HepG2 (cell line): ENCODE data around the gene NARS2. TPM values are rescaled to one million over a fixed set of nuclear protein-coding genes. Genes with fewer than 3 reads are reported as not detected.
A peak's percentile ranks its signal among the peaks of the same experiment; 100 is the strongest.

Source experiments
- ATAC-seq: fragments of 200-7000 bp; cut with Tn5 transposase; 3 replicates; pipeline ENCODE4 v1.9.1; 2020; ENCODE audit warnings: mild to moderate bottlenecking, moderate library complexity
- BruUV-seq: library from RNA; stranded (reverse); fragments of 400-500 nt; replicated peaks from 2 replicates; lab custom pipeline; 2021; lab: Mats Ljungman, UMichigan
- CTCF ChIA-PET: fragments of 300-600 bp; formaldehyde crosslinking; extraction: SDS; loops from one replicate; lab custom pipeline; 2021; ENCODE audit warnings: low total read pairs, inconsistent platforms, low intra/inter-chr PET ratio; lab: Yijun Ruan, JAX
- POLR2A ChIA-PET: fragments of 350-600 bp; sonication (Branson Sonifier 250); formaldehyde crosslinking; loops from one replicate; lab custom pipeline; 2020; ENCODE audit warnings: antibody characterized with exemption, inconsistent platforms; lab: Yijun Ruan, JAX
- DNase-seq: peaks from one replicate; pipeline ENCODE4 v3.0.0-alpha.2; 2015; ENCODE audit warnings: low spot score
- FAIRE-seq: peaks from 3 replicates; lab custom pipeline; 2011; peaks lifted over from hg19 to GRCh38; lab: Jason Lieb, UNC
- H2AFZ ChIP-seq: one replicate; pipeline ENCODE4 v1.6.1; 2011; ENCODE audit warnings: low read length, inconsistent platforms
- H3K27ac ChIP-seq: fragments of 300-600 bp; 3 replicates; pipeline ENCODE4 v1.8.0; 2011; ENCODE audit warnings: mixed run types, mild to moderate bottlenecking, mixed read lengths, low read length, inconsistent platforms; ENCODE audit not compliant: insufficient read depth; ENCODE audit errors: extremely low read length
- H3K27me3 ChIP-seq, 2 experiments: fragments of 200-600 bp in 1 of 2; 2 replicates in 1 of 2; 3 replicates in 1 of 2; pipeline versions ENCODE4 v1.6.0 to v1.8.0; 2011; ENCODE audit warnings: low read length in 2 of 2, mild to moderate bottlenecking in 2 of 2, moderate library complexity in 2 of 2, inconsistent platforms in 1 of 2; ENCODE audit not compliant: insufficient read depth in 2 of 2, control insufficient read depth in 1 of 2
- H3K36me3 ChIP-seq, 2 experiments: fragments of 200-600 bp in 1 of 2; replicated peaks in 1 of 2; 2 replicates in 1 of 2; 3 replicates in 1 of 2; pipeline versions ENCODE4 v1.5.1 to v1.8.0; 2011; ENCODE audit warnings: low read length in 2 of 2, inconsistent platforms in 1 of 2; ENCODE audit not compliant: insufficient read depth in 2 of 2, control insufficient read depth in 1 of 2
- H3K4me1 ChIP-seq: 2 replicates; pipeline ENCODE4 v1.5.1; 2012; ENCODE audit warnings: low read length, inconsistent platforms; ENCODE audit not compliant: insufficient read depth
- H3K4me2 ChIP-seq: 2 replicates; pipeline ENCODE4 v1.6.0; 2011; ENCODE audit warnings: low read depth, low read length, inconsistent platforms
- H3K4me3 ChIP-seq, 3 experiments: fragments of 200-600 bp in 1 of 3; sonication (generic), shearing (Covaris generic) in 1 of 3; replicated peaks in 1 of 3; 2 replicates each; pipeline ENCODE4 v1.5.1; 2011 to 2016; ENCODE audit warnings: low read length in 3 of 3, inconsistent platforms in 2 of 3, low read depth in 2 of 3, mild to moderate bottlenecking in 2 of 3, control low read depth in 1 of 3, mixed read lengths in 1 of 3; ENCODE audit not compliant: insufficient read depth in 1 of 3
- H3K79me2 ChIP-seq: one replicate; pipeline ENCODE4 v1.6.1; 2011; ENCODE audit warnings: low read length, inconsistent platforms; ENCODE audit not compliant: insufficient read depth
- H3K9ac ChIP-seq: 2 replicates; pipeline ENCODE4 v1.6.0; 2011; ENCODE audit warnings: mild to moderate bottlenecking, low read depth, low read length, inconsistent platforms; ENCODE audit not compliant: insufficient read depth
- H3K9me3 ChIP-seq: 2 replicates; pipeline ENCODE4 v1.5.1; 2012; ENCODE audit warnings: mild to moderate bottlenecking, low read length
- H4K20me1 ChIP-seq: 2 replicates; pipeline ENCODE4 v1.6.0; 2011; ENCODE audit warnings: inconsistent platforms, mild to moderate bottlenecking, low read length, moderate library complexity; ENCODE audit not compliant: insufficient read depth
- ARID3A ChIP-seq: IDR thresholded peaks from 2 replicates; pipeline ENCODE4 v1.6.1; 2012; ENCODE audit warnings: low read depth, low read length, improper control_type of control experiment
- HES4 ChIP-seq: sonication (generic); formaldehyde crosslinking; IDR thresholded peaks from 2 replicates; pipeline ENCODE4 v1.9.0; 2021; ENCODE audit warnings: mild to moderate bottlenecking, missing genetic modification reagents, borderline replicate concordance
- TAF15 ChIP-seq: fragments of 200-400 bp; formaldehyde crosslinking; IDR thresholded peaks from one replicate; pipeline ENCODE4 v1.6.1; 2018; ENCODE audit warnings: mild to moderate bottlenecking, low read depth, low read length; ENCODE audit not compliant: poor library complexity, severe bottlenecking
- TIGD3 ChIP-seq: sonication (generic); formaldehyde crosslinking; IDR thresholded peaks from 2 replicates; pipeline ENCODE4 v1.5.1; 2020; ENCODE audit warnings: mild to moderate bottlenecking, missing genetic modification reagents, borderline replicate concordance
- ZBTB1 ChIP-seq: sonication (generic); formaldehyde crosslinking; IDR thresholded peaks from 2 replicates; pipeline ENCODE4 v1.4.0; 2020; ENCODE audit warnings: missing genetic modification reagents, borderline replicate concordance
- ZBTB42 ChIP-seq: sonication (generic); formaldehyde crosslinking; IDR thresholded peaks from 2 replicates; pipeline ENCODE4 v1.5.0; 2020; ENCODE audit warnings: mild to moderate bottlenecking, missing genetic modification reagents
- WGBS: methylation state at CpG from one replicate; pipeline ENCODE4 v1.1.6; 2017; ENCODE audit warnings: low lambda C conversion rate; 5-methylcytosine and 5-hydroxymethylcytosine counted together
- in situ Hi-C: cut with HindIII; loops from 2 replicates; pipeline ENCODE4 v1.10.0; 2017; ENCODE audit warnings: low pct_unique_long_range_greater_than_20kb; ENCODE audit not compliant: extremely low pct_ligation_motif_present
- intact Hi-C: fragments of 100-400 bp; cut with micrococcal nuclease; formaldehyde crosslinking; loops from one replicate; pipeline ENCODE4 v1.10.0; 2022; ENCODE audit not compliant: unreplicated experiment
- polyA plus RNA-seq, 8 experiments: library from polyadenylated mRNA; depleted of rRNA in 3 of 8; stranded (reverse) in 7 of 8; unstranded in 1 of 8; fragments of >200 nt; fragmentation: Illumina TruSeq in 4 of 8; extraction: Trizol in 4 of 8; gene quantifications; 2 replicates each; pipeline versions ENCODE4 v1.2.1 to v1.2.3, GENCODE V29; 2011 to 2016; ENCODE audit warnings: low read depth in 4 of 8, missing spikeins in 1 of 8, mixed read lengths in 1 of 8; ENCODE audit not compliant: insufficient read depth in 1 of 8
- total RNA-seq, 5 experiments: library from RNA; depleted of rRNA; stranded (reverse); fragments of >200 nt; fragmentation: Illumina TruSeq; extraction: Trizol; gene quantifications; 2 replicates each; pipeline ENCODE4 v1.2.3, GENCODE V29; 2016; ENCODE audit warnings: low read depth in 1 of 5

NARS2 gene
- total and polyA plus RNA-seq, 2 of the 13 experiments (the other 11 are each of a cell fraction or from before 2014, with no cell fraction given), result 45.9 to 65.0 TPM

GRCh38 chr11:78415338-78415737 lies 159.3 kb downstream of the NARS2 start (continued):
- no peak for TF ChIP-seq ZBTB42 (CRISPR knock-in tag)
- TF ChIP-seq HES4 (CRISPR knock-in tag), result no peak
- TF ChIP-seq TIGD3 (CRISPR knock-in tag), result no peak
- TF ChIP-seq ZBTB1 (CRISPR knock-in tag), result no peak

- Histone ChIP-seq H3K36me3 (no peaks in the 10 kb centered on the region), H3K4me3 (no peak overlapping the region), H3K9me3 (no peaks in the 10 kb centered on the region), H3K4me2 (no peak overlapping the region), H2AFZ (no peak overlapping the region), H3K9ac (no peak overlapping the region), H3K4me1 (peaks cover 34% of the 10 kb centered on the region), H3K79me2 (peaks cover 26% of the 10 kb centered on the region), H3K27ac (no peak overlapping the region), H3K27me3 (no peaks in the 10 kb centered on the region), H4K20me1 (no peaks in the 10 kb centered on the region)
- FAIRE-seq (no peak), ATAC-seq (no peak), DNase-seq (no peak)
- WGBS, result 95% methylated on average over 14 of the region's 14 CpGs
- ChIA-PET CTCF (no interaction called here), POLR2A (no interaction called here)
- intact Hi-C loops (no loop called here), in situ Hi-C loops (loop anchor here (5.0 kb wide), 1 partner anchor 187 kb away; no protein-coding TSS in a partner anchor)
- TF ChIP-seq ARID3A (0 out of 2 replicates have a peak, but pooled peaks have one; percentile 54), TAF15 (no peak)
- BruUV-seq, result no TSS peak
These were observed 160.2 kb downstream of the NARS2 start for GRCh38 chr11:78414321-78415051.
